ENCODE measurements around the gene DGKD.
A peak's percentile ranks its signal among the peaks of the same experiment; 100 is the strongest.
"Not testable (repeated sequence)": the region's sequence is repeated elsewhere in the genome, so short reads cannot be mapped to it uniquely, and the experiment has no call there.

The DGKD gene

DNA sequence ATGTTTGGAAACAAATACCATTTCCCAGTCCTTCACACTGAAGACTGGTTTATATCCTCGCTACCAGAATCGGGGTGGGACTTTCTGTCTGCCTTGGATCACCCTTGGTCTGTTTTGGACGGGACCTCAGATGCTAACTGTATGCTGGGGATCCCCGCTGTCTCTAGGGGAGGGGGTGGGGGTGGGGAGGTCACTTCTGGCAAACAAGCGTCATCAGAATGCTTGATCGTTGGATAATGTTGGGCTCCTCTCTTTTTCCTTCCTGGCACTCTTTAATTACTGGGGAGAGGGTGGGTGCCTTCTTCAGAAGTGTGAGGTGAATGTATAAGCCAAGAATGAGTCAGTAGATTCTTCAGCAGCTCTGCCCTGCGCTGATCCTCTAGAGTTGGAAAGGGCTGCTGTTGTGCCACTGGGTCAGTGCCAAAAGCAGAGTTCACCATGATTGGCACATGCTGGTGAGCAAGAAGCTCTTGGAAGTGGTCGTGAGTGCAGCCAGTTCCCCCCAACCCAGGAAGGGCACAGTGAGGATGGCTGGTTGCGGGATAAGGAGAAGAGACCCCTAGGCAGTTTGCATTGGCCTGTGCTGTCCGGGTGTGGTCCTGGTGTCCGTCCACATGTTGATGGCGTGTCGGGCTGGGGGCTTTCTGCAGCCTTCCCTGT lies 32.2 kb downstream of the DGKD start:
- DNase-seq (ENCODE audit: low spot score) = no peak

DNA sequence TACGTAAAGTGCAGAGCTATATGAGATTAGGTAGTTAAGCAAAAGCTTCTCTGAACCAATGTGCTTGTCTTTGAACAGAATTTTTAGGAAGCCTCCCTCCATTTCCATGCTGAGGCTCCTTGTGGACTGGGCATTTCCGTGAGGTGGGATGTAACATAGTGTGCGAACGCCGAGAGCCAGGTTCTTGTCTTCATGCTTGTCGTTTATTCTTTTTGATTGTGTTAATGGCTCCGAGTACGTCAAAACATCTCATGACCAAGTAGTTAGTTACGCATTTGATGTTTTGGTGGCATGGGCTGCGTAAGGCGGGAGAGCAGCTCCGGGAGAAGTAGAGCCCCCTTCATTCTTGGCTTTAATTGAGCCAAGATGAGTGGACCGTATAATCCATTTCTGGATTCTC lies 32.9 kb downstream of the DGKD start:
- DNase-seq (ENCODE audit: low spot score) = no peak

DNA sequence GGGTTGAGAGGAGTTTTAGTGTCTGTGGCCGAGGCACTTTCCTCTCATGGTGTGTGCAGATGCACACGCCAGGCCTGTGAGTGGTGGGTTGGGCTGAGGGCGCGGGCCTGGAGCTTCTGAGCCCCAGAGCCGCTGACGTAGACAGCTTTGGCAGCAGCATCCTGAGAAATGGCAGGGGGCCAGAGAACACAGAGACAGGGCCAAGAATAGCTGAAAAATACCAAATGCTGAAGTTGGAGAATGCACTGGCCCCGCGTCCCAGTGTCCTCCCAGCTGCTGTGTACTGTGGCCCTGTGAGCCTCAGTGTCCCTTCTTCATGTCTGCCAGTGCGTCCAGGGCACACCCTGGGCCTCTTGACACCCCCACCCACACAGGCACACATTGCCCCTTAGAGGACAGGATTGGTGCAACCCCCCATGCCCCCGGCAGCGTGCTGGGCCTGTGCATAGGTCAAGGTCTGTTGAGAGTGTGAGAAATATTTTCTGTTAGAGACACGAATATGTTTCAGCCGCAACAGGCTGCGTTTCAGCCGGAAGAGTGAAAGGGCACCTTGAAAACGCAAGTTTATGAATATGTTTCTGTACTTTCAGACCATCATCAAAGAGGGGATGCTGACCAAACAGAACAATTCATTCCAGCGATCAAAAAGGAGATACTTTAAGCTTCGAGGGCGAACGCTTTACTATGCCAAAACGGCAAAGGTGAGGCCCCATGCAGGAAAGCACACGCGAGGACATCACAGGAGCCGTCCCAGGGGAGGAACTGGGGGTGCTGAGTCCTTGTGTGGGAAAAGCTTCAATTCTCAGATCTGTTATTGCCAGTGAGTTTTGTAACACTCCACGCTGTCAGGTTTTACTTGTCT lies 33.6 kb downstream of the DGKD start:
- peak; percentile 89 for DNase-seq (ENCODE audit: low spot score)

DNA sequence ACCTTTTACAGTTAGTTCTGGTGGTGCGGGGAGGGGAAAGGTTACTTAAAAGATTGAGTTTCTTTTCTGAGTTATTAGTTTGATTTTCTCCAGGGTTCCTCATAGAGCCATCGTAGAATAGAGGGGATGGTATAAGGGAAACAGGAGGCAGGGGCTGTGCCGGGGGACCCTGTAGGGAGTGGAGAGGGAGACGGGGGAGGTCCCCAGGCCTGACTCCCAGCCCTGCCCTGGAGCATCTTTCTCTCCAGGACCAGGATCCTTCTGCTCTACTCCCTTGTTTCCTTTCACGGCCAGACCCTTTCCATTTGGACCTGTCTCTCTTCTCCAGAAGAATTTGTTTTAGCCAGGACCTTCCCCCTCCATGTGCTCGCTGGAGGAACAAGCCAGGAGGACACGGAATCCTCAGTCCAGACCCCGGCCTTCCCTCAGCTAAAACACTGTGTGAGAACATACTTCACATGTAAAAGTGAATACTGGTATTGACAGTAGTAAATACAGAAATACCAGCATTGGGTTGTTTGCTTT lies 35.4 kb downstream of the DGKD start:
- no peak for DNase-seq (ENCODE audit: low spot score)

DNA sequence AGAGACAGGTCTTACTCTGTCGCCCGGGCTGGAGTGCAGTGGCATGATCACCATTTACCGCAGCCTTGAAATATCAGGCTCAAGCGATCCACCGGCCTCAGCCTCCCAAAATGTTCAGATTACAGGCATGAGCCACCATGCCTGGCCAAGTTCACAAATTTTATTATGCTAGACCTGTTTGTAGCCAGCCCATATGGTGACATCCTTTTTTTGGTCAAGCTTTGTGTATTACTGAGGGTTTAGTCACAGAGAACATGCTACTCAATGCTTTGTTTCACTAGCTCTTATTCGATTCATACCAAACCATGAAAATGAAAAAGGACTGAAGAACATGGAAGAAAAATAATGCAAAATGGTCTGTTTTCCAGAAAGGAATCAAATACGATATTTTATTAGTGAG lies 41.4 kb downstream of the DGKD start:
- DNase-seq (ENCODE audit: low spot score) = no peak

DNA sequence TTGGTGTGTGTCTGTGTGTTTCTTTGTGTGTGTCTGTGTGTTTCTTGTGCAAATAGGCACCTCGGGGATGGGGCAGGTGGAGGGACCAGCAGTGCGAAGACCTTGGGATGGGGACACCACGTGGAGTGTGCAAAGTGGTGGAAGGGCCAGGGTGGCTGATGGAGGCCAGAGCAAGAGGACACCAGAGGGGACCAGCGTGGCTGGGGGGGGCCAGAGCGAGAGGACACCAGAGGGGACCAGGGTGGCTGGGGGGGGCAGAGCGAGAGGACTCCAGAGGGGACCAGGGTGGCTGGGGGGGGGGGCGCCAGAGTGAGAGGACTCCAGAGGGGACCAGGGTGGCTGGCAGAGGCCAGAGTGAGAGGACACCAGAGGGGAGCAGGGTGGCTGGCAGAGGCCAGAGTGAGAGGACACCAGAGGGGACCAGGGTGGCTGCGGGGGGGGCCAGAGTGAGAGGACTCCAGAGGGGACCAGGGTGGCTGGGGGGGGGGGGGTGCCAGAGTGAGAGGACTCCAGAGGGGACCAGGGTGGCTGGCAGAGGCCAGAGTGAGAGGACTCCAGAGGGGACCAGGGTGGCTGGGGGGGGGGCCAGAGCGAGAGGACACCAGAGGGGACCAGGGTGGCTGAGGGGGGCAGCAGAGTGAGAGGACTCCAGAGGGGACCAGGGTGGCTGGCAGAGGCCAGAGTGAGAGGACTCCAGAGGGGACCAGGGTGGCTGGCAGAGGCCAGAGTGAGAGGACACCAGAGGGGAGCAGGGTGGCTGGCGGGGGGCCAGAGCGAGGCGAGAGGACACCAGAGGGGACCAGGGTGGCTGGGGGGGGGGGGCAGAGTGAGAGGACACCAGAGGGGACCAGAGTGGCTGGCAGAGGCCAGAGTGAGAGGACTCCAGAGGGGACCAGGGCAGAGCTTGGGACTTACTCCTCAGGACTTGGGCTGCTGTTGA lies 42.7 kb downstream of the DGKD start:
- DNase-seq (ENCODE audit: low spot score) = not testable (repeated sequence)

DNA sequence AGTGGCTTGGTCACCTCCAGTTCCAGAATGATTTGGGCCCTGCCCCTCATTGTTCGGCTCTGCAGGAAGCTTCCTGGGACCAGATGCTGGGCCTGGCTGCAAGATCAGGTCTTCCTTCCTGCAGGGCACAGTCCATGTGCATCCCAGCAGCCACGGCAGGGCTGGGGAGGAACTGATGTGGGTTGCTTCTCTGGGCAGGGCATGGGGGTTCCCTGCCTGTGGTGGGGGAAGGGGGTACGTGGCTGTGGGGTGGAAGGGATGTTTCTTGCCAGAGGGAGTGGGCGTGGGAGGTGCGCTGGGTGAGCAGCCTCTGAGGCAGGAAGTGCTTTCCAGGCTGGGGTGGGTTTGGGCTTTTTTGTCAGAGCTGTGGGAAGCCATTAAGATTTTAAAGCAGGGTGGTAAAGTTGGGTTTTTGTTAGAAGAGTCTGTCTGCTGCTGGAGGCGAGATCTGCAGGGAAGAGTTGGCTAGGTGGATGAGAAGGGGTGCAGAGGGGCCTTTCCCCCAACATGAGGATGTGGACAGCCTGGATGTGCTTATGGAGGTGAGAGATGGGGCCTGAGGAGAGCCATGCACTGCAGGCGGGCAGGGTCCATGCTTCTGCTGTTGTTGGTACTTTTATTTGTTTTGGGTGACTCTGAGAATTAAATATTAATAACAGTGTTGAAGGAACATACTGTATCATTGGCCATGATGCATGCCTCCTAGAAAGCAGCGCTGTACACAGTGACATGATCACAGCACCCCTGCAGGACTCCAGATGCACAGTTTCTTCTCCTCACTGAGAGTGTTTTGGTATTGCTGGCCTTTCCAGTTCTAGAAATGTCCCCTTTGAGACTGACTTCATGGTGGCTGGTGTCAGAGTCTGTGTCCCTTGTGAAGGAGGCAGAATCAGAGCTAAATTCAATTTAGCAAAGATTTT lies 45.3 kb downstream of the DGKD start:
- no peak for DNase-seq (ENCODE audit: low spot score)

DNA sequence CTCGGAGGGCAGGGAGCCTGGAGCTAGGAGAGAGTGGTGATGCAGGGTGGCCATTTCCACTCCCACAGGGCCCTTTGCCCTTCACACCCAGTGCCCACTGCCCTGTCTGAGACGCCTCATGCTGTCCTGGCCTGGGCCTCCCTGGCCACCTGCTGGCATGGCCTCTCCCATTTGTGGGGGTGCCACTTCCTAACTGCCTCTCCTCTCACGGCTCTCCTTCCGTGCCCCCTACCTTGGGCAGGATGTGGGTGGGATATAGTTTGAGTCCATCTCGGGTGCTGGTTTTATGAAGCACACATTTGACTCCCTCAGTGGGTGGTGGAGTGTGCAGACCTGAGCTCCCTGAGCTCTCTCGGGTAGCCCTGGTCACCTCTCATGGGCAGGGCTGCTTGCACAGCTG lies 46.0 kb downstream of the DGKD start:
- no peak for DNase-seq (ENCODE audit: low spot score)

DNA sequence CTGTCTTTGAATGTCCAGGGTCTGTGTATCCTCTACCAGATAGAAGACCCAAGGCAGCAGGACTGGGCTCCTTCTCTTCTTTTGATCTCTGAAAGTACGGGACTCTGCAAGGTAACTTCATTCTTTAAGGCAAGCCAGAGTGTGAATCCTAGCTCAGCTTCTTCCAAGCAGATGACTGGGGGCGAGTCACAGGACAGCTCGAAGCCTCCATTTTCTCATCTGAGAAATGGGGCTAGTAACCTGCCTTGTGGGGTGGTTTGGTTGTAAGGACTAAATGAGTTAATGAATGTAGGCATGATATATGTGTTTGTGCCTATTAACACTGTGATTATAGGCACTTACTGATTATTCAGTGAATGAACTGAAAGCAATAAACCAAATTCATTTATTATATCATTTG lies 46.7 kb downstream of the DGKD start:
- no peak for DNase-seq (ENCODE audit: low spot score)

DNA sequence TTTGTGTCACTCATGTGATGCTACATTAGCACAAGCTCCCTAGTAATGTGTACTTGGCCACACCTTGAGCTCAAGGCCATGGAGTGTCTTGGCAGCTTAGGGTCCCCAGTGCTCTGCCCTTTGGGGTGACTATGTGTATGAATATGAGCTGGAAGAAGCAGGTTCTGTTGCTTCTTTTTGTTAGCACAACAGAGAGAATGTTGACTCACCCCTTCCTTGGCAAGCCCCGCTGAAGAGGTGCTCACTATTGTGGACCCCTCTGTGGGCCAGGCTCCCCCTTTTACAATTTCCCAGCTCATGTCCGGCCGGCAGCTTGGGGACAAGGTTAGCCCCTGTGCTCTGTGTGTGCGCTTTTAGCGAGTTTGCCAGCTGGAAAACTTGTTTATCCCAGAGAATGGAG lies 48.1 kb downstream of the DGKD start:
- DNase-seq (ENCODE audit: low spot score) = no peak

DNA sequence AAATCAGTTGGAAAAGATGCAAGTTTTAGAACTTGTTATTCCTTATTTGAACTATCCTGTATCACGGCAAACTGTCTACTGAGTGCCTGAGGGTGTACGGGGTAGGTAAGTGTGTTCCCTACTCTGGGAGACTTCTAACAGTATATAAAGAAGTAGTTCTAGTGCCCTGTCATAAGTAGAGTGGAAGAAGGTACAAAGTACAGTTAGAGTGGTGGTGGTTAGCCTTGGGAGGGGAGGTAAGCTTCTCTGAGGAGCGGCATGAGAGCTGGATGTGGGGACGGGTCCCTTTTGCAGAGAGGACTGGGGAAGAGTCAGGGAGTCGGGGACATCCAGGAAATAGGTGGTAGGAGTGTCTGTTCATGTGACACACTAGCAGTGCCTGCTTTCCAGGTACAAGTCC lies 48.5 kb downstream of the DGKD start:
- DNase-seq (ENCODE audit: low spot score) = no peak

DNA sequence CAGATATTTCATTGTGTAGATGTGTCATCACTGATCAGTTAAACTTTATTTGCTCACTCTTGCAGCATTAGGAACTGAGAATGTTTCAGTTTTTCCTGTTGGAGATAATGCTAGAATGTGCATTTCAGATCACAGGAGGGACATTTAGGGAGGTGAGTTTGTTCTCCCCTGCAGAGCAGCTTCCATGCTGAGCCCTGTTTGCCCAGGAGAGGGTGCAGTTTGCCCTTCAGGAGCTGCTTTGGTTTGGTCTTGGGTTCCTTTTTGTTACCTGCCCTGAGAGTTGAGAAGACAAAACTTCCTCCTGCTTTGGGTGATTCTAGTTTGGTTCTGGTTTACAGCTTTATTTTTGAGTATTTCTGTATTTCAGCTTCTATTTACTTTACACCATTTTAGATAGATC lies 49.9 kb downstream of the DGKD start:
- no peak for DNase-seq (ENCODE audit: low spot score)

DNA sequence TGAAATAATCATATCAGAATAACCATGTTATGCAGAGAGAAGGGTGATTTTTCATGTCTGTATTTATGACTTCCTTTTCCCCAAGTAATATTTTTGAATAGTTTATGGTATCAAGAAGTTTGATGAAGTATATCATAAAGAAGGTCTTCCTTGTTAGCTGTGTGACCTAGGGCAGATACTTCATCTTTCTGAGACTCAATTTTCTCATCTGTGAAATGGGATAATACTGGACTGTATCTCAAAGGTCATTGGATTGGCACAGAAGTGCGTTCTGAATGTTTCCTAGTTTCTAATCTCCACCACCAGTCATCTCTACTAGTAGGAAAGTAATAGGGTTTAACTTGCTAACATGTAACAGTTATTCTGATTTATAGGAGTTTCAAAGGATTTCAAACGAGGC lies 52.6 kb downstream of the DGKD start:
- DNase-seq (ENCODE audit: low spot score) = no peak

DNA sequence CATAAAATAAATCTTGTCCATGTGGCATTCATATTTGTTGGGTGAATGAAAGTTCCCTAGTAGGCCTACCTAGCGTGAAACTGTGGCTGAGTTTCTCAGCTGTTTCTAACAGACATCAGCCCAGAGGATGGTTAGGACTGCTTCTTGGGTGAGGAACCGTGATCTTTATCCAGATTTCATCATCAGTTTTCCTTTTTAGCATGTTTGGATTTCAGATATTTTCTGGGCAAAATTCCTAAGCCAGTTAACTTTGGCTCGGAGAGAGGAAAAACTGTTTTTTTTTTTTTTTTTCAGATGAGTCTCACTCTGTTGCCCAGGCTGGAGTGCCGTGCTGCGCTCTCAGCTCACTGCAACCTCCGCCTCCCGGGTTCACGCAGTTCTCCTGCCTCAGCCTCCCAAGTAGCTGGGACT lies 53.5 kb downstream of the DGKD start:
- no peak for DNase-seq (ENCODE audit: low spot score)

DNA sequence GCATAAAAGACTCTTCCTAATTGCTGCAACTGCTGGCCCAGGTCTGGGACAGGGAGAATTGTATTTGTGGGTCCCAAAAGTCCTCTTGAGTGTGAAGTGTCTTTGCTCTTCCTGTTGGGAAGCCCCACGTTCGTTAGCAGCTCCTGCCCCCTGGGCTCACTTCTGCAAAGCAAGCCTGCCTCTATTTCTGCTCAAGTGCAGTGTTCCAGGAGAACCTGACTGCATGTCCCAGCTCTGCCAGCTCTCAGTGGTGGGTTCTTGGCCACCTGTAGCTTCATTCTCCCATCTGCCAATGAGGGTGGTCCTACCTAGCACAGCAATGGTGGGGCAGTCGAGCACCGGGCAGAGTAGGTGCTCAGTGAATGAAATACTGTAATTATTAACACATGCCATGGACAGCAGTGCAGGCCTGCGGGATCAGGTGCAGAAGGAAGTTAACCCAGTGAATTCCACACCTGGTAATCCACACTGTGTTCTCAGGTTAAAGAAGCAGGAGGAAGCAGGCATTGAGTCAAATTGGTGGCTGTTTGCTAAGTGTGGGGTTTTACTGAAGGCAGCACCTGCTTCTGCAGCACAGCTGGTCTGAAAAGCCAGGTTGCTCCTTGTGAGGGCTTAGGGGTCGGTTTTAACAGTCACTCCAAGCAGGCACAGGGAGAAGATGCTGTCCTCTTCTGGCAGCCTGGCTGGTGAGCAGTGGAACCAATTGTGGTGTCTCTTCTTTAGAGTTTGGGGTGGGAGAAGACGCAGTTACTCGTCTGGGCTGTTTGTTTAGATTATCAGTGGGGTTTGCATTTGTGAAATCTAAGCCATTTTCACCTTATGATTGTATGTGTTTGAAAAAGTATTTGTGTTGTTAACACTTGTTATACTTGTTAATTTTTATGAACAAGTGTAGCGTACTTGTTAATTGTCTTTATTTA lies 54.3 kb downstream of the DGKD start:
- no peak for DNase-seq (ENCODE audit: low spot score)

DNA sequence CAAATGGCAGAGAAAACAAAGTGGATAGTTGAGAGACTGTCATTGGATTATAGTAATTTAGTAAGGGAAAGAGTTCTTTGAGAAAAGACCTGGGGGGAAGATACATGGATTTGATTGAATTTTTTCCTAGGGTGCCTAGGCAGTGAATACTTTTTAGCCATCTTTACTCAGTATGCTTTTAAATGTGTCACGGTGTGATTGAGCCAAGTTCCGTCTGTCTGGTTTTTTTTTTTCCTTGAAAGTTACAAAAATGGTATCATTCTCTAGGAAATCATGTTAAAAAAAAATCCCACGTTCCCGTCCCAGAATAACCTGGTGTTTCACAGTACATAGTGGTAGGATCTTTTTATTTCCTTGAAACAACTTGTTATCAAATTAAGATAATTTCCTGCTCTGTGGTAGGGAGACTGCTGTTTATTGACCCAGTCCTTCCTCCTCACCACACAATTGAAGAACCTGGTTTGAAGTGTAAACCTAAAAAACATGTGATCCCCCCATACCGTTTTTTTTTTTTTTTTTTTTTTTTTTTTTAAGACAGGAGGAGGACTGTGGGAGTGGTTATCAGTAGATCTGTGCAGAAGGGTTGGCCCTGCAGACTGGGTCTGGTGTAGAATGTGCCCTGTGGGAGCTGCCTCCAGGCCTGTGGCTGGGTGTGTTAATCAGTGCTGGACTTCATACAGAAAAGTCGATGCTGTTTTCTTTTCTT lies 55.1 kb downstream of the DGKD start:
- DNase-seq (ENCODE audit: low spot score) = no peak

DNA sequence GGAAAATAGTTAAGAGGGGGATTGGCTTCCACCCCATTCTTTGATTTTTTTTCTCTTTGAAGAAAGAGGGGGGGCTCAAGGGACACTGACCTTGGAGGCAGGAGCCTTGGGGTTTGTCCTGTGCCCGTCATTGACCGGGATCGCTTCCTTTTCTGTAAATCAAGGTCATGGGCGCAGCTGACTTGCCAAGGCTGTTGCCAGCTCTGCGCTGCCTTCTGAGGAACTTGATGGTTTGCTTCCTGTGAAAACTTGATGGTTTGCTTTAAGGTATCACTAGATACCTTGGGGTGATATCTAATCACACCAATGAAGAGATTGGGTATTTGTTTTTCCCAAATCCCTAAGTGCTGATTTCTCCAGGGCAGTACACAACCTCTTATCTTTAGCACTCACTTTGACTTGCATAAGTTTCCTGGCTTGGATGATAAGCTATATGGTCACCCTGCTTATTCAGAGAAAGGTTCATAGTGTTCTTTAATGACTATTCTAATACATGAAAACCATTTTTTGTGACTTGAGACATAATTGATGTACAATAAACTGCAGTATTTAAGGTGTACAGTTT lies 56.0 kb downstream of the DGKD start:
- DNase-seq (ENCODE audit: low spot score) = no peak

DNA sequence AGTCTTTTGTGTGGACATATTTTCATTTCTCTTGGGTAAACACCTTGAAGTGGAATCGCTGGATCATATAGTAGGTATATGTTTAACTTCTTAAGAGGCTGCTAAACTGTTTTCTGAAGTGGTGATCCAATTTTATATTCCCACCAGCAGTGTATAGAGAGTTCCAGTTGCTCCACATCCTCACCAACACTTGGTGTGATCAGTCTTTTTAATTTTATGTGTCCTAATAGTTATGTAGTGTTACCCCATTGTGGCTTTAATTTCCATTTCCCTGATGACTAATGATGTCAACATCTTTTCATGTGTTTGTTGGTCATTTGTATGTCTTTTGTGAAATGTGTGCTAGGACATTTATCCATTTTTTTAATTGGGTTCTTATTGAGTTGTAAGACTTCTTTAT lies 56.9 kb downstream of the DGKD start:
- no peak for DNase-seq (ENCODE audit: low spot score)

DNA sequence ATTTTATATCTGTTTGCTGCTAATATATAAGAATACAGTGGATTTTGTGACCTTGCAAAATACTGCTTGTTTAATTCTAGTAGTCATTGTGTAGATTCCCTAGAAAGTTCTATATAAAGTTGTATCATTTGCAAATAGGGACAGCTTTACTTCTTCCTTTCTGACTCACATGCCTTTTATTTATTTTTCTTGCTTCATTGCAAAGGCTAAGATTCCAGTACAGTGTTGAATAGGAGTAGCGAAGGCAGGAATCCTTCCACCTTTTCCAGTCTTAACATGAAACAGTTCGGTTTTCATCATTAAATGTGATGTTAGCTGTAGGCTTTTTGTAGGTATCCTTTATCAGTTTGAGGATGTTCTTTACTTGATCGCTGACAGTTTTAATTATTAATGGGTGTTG lies 58.1 kb downstream of the DGKD start:
- DNase-seq (ENCODE audit: low spot score) = no peak
